Endothelial cell (in vitro differentiated cells): ENCODE data around the gene MOV10L1. TPM values are rescaled to one million over a fixed set of nuclear protein-coding genes. Genes with fewer than 3 reads are reported as not detected.

Experiments
- DNase-seq: peaks from one replicate; pipeline ENCODE4 v3.0.0; 2021; ENCODE audit warnings: low spot score
- H3K27ac Mint-ChIP-seq: one replicate; pipeline ENCODE4 v1.8.0; 2021; ENCODE audit warnings: mixed read lengths, inconsistent platforms; ENCODE audit not compliant: unreplicated experiment
- H3K27me3 Mint-ChIP-seq: one replicate; pipeline ENCODE4 v1.8.0; 2021; ENCODE audit warnings: mild to moderate bottlenecking, moderate library complexity, mixed read lengths, inconsistent platforms; ENCODE audit not compliant: unreplicated experiment
- H3K36me3 Mint-ChIP-seq: one replicate; pipeline ENCODE4 v1.8.0; 2021; ENCODE audit warnings: mild to moderate bottlenecking, low read depth, mixed read lengths, inconsistent platforms; ENCODE audit not compliant: unreplicated experiment
- H3K4me1 Mint-ChIP-seq: one replicate; pipeline ENCODE4 v1.8.0; 2021; ENCODE audit warnings: mild to moderate bottlenecking, mixed read lengths, inconsistent platforms; ENCODE audit not compliant: unreplicated experiment
- H3K4me3 Mint-ChIP-seq: one replicate; pipeline ENCODE4 v1.8.0; 2021; ENCODE audit warnings: mild to moderate bottlenecking, mixed read lengths, inconsistent platforms; ENCODE audit not compliant: unreplicated experiment
- H3K9me3 Mint-ChIP-seq: one replicate; pipeline ENCODE4 v1.8.0; 2021; ENCODE audit warnings: mixed read lengths, inconsistent platforms; ENCODE audit not compliant: unreplicated experiment
- total RNA-seq: library from RNA; stranded (reverse); fragmentation: NEBNext Ultra II Directional; extraction: Animal tissue kit (Norgen Biotek cat#: 25700); gene quantifications from one replicate; pipeline ENCODE4 v1.2.1, GENCODE V29; 2021; ENCODE audit not compliant: unreplicated experiment
- TF ChIP-seq, protein P1 (sequence below): fragments of 200-600 bp; sonication (generic); IDR thresholded peaks from one replicate; pipeline ENCODE4 v1.5.0; 2021; ENCODE audit warnings: antibody characterized with exemption; ENCODE audit not compliant: unreplicated experiment

MOV10L1 gene
- total RNA-seq, 1 donor from 2014 or later, result not detected

DNA sequence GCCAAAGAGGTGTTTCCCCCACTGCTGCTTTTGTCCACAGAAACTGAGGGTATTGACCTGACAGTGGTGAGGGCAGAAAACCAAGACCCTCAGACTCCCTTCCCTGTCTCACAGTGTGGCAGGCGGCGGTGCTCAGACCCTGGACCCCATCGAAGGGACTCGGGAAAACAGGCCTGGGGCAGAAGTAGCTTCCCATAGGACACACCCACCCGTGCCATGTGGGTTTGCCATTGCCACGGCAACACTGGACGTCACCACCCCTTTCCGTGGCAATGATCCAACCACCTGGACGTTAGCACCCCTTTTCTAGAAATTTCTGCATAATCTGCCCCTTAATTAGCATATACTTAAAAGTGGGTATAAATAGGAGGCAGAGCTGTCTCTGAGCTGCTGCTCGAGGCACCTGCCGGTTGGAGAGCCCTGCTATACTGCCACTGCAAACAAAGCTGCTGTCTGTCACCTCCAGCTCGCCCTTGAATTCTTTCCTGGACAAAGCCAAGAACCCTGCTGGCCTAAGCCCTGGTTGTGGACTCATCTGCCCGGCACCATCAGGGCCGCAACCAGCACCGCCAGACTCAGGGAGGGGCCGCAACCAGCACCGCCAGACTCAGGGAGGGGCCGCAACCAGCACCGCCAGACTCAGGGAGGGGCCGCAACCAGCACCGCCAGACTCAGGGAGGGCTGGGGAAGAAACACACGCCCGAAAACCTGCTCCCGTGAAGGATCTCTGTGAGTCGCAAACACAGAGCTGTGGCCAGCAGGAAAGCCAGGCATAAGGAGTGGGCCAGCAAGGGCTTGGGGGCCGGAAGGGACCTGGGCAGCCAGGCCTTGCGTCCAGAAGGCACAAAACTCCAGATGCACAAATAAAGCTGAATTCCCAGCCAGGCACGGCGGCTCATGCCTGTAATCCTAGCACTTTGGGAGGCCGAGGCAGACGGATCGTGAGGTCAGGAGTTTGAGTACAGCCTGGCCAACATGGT lies 15.0 kb upstream of the MOV10L1 start:
- H3K36me3 Mint-ChIP-seq, result no peaks in the 10 kb centered on the region
- peaks cover 6% of the 10 kb centered on the region for H3K4me1 Mint-ChIP-seq
- no peak overlapping the region for H3K27ac Mint-ChIP-seq
- DNase-seq, result no peak
- no peaks in the 10 kb centered on the region for H3K9me3 Mint-ChIP-seq
- H3K27me3 Mint-ChIP-seq, result peaks cover 1% of the 10 kb centered on the region
- TF ChIP-seq, protein P1, sequence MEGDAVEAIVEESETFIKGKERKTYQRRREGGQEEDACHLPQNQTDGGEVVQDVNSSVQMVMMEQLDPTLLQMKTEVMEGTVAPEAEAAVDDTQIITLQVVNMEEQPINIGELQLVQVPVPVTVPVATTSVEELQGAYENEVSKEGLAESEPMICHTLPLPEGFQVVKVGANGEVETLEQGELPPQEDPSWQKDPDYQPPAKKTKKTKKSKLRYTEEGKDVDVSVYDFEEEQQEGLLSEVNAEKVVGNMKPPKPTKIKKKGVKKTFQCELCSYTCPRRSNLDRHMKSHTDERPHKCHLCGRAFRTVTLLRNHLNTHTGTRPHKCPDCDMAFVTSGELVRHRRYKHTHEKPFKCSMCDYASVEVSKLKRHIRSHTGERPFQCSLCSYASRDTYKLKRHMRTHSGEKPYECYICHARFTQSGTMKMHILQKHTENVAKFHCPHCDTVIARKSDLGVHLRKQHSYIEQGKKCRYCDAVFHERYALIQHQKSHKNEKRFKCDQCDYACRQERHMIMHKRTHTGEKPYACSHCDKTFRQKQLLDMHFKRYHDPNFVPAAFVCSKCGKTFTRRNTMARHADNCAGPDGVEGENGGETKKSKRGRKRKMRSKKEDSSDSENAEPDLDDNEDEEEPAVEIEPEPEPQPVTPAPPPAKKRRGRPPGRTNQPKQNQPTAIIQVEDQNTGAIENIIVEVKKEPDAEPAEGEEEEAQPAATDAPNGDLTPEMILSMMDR, result no peak
- H3K4me3 Mint-ChIP-seq, result no peak overlapping the region

DNA sequence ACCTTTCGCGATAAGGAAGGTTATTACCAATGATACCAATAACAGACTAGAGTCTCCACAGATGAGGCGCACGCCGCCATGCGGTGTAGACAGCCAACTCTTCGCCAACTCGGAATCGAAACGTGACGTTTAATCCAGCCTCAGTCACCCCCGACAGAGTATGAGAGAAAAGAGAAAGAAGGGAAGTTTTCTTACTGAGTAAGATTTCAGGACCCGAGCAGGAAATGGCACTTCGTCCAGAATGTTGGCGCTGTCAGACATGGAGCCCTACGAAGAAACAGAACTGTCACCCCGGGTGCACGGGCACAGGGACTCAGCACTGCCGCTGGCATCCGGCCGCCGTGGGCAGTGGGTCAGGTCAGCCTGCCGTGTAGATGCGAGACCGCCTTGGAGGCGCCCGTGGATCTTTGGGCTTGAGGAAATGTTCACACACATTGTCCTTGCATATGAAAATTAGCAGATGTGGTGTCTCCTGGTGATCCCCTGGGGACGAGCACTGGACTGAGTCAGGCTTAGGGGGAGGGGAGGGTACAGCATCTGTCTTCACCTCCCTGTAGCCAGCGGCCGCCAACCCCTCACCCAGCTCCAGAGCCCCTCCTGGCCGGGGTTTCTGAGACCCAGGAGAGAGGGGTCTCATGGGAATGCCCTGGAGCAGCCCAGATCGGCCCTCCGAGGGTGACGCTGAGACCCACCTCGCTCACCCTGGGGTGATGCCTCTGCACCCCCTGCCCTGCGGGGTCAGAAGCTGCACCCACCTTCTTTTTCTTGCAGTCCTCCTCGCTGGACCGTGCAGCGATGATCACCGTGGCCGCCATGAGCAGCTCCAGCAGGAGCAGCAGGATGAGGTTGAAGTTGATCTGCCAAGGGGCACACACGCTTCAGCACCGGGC lies 12.9 kb upstream of the MOV10L1 start:
- TF ChIP-seq, protein P1, result no peak
- Mint-ChIP-seq H3K27me3 (peaks cover 2% of the 10 kb centered on the region), H3K4me1 (peaks cover 6% of the 10 kb centered on the region), H3K9me3 (no peaks in the 10 kb centered on the region), H3K27ac (no peak overlapping the region), H3K36me3 (no peaks in the 10 kb centered on the region), H3K4me3 (no peak overlapping the region)
- DNase-seq, result no peak

DNA sequence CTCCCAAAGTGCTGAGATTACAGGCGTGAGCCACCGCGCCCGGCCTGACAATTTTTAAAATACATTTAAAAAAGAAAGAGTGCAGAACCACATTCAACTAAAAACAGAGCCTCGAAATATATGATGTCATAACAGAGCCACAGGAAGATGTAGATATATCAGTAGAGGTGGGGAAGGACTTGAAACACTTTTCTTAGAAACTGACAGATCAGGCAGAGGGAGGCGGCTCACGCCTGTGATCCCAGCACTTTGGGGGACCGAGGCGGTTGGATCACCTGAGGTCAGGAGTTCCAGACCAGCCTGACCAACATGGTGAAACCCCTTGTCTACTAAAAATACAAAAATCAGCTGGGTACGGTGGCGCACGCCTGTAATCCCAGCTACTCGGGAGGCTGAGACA lies 11.6 kb upstream of the MOV10L1 start:
- Mint-ChIP-seq H3K27ac (no peak overlapping the region), H3K36me3 (no peaks in the 10 kb centered on the region), H3K27me3 (peaks cover 3% of the 10 kb centered on the region), H3K4me3 (no peak overlapping the region), H3K4me1 (peaks cover 6% of the 10 kb centered on the region), H3K9me3 (no peaks in the 10 kb centered on the region)
- TF ChIP-seq, protein P1, result no peak
- DNase-seq, result no peak

DNA sequence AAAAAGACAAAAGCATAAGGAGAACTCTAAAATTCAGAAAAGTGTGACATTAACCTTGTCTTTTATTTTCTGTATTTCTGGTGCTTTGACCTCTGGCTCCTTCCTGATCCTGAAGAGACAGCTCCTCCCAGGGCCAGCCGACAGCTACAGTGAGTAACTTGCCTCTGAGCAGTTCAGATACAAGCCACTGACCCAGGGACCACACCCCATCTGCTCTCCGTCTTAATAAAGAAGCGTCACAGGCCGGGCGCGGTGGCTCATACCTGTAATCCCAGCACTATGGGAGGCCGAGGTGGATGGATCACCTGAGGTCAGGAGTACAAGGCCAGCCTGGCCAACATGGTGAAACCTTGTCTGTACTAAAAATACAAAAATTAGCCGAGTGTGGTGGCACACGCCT lies 11.0 kb upstream of the MOV10L1 start:
- DNase-seq, result no peak
- Mint-ChIP-seq H3K27ac (no peak overlapping the region), H3K4me1 (peaks cover 6% of the 10 kb centered on the region), H3K36me3 (no peaks in the 10 kb centered on the region), H3K27me3 (peaks cover 2% of the 10 kb centered on the region), H3K4me3 (no peak overlapping the region), H3K9me3 (no peaks in the 10 kb centered on the region)
- TF ChIP-seq, protein P1, result no peak
